Measurements from ENCODE around the gene OR10A2.
"Not testable (repeated sequence)": the region's sequence is repeated elsewhere in the genome, so short reads cannot be mapped to it uniquely, and the experiment has no call there.

DNA sequence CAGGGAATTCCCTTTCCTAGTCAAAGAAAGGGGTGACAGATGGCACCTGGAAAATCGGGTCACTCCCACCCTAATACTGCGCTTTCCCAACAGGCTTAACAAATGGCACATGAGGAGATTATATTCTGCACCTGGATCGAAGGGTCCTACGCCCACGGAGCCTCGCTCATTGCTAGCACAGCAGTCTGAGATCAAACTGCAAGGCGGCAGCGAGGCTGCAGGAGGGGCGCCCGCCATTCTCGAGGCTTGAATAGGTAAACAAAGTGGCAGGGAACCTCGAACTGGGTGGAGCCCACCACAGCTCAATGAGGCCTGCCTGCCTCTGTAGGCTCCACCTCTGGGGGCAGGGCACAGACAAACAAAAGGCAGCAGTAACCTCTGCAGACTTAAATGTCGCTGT lies 41.9 kb downstream of the OR10A2 start:
- TF ChIP-seq, protein P1, sequence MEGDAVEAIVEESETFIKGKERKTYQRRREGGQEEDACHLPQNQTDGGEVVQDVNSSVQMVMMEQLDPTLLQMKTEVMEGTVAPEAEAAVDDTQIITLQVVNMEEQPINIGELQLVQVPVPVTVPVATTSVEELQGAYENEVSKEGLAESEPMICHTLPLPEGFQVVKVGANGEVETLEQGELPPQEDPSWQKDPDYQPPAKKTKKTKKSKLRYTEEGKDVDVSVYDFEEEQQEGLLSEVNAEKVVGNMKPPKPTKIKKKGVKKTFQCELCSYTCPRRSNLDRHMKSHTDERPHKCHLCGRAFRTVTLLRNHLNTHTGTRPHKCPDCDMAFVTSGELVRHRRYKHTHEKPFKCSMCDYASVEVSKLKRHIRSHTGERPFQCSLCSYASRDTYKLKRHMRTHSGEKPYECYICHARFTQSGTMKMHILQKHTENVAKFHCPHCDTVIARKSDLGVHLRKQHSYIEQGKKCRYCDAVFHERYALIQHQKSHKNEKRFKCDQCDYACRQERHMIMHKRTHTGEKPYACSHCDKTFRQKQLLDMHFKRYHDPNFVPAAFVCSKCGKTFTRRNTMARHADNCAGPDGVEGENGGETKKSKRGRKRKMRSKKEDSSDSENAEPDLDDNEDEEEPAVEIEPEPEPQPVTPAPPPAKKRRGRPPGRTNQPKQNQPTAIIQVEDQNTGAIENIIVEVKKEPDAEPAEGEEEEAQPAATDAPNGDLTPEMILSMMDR (IDR thresholded peaks at IDR 0.05; ENCODE audit: poor library complexity, severe bottlenecking), result not testable (repeated sequence)
- not testable (repeated sequence) for TF ChIP-seq EZH2 (IDR thresholded peaks at IDR 0.05; ENCODE audit: borderline replicate concordance, insufficient read depth, low read length, poor library complexity, severe bottlenecking); POLR2AphosphoS5 (IDR thresholded peaks at IDR 0.05)
